Activated CD8-positive, alpha-beta memory T cell treated with anti-CD3 and anti-CD28 coated beads for 1 hour (primary cell): ENCODE results near the gene GALNT1.

Source experiments
- DNase-seq, 2 donors: peaks; one replicate each; pipeline ENCODE4 v3.0.0-alpha.2; 2020; ENCODE audit warnings: low read depth in 1 of 2; ENCODE audit errors: extremely low read depth in 1 of 2

Gene GALNT1

GRCh38 chr18:35749701-35750100, 168.2 kb downstream of the GALNT1 start:
- no peak for DNase-seq

- no peak for DNase-seq
Measured at GRCh38 chr18:35750929-35751328, 169.4 kb downstream of the GALNT1 start.

- DNase-seq, result no peak
Measured at GRCh38 chr18:35753306-35753910, 171.9 kb downstream of the GALNT1 start.

- DNase-seq, result no peak
Measured at GRCh38 chr18:35754464-35754863, 172.9 kb downstream of the GALNT1 start.

GRCh38 chr18:35755369-35755768, 173.8 kb downstream of the GALNT1 start:
- no peak for DNase-seq

- peak; percentile 6 to 29 for DNase-seq
Measured at GRCh38 chr18:35756506-35757117, 175.1 kb downstream of the GALNT1 start.
